Measurements from ENCODE around the gene ZCCHC24.

ZCCHC24 gene

GRCh38 chr10:79359816-79360498, 85.5 kb downstream of the ZCCHC24 start:
- no peak for DNase-seq

GRCh38 chr10:79358811-79359210, 86.6 kb downstream of the ZCCHC24 start:
- no peak for DNase-seq

GRCh38 chr10:79357180-79357579, 88.2 kb downstream of the ZCCHC24 start:
- DNase-seq, result no peak

GRCh38 chr10:79356104-79356503, 89.3 kb downstream of the ZCCHC24 start:
- DNase-seq, result no peak

GRCh38 chr10:79355420-79356017, 89.9 kb downstream of the ZCCHC24 start:
- no peak for DNase-seq

- DNase-seq, result no peak
Observed at GRCh38 chr10:79354615-79355014, 90.8 kb downstream of the ZCCHC24 start.

- no peak for DNase-seq
Observed at GRCh38 chr10:79354141-79354540, 91.3 kb downstream of the ZCCHC24 start.

- DNase-seq, result no peak
Observed at GRCh38 chr10:79353726-79354125, 91.7 kb downstream of the ZCCHC24 start.

GRCh38 chr10:79353000-79353406, 92.4 kb downstream of the ZCCHC24 start:
- no peak for DNase-seq

GRCh38 chr10:79352035-79352877, 93.2 kb downstream of the ZCCHC24 start:
- no peak for DNase-seq

- DNase-seq, result no peak
Observed at GRCh38 chr10:79351332-79351731, 94.1 kb downstream of the ZCCHC24 start.

GRCh38 chr10:79350407-79351154, 94.8 kb downstream of the ZCCHC24 start:
- DNase-seq, result no peak

- DNase-seq, result no peak
Observed at GRCh38 chr10:79349766-79350406, 95.5 kb downstream of the ZCCHC24 start.

- DNase-seq, result no peak
Observed at GRCh38 chr10:79349072-79349491, 96.3 kb downstream of the ZCCHC24 start.

GRCh38 chr10:79348640-79348988, 96.8 kb downstream of the ZCCHC24 start:
- no peak for DNase-seq

- peak; percentile 63 for DNase-seq
Observed at GRCh38 chr10:79347894-79348639, 97.4 kb downstream of the ZCCHC24 start.

GRCh38 chr10:79347226-79347893, 98.1 kb downstream of the ZCCHC24 start, which contains the start of gene PPIF:
TSS of gene PPIF (plus strand) at chr10:79347469. CDS start at chr10:79347549, 80 bp downstream.
- peak; percentile 90 for DNase-seq

GRCh38 chr10:79346388-79347225, 98.8 kb downstream of the ZCCHC24 start:
- DNase-seq, result no peak

GRCh38 chr10:79346012-79346340, 99.4 kb downstream of the ZCCHC24 start:
- DNase-seq, result no peak

Data from fibroblast of skin of abdomen (primary cell).